HG03045 (cell line): ENCODE data around the gene PRDM10.
"Not testable (repeated sequence)": the region's sequence is repeated elsewhere in the genome, so short reads cannot be mapped to it uniquely, and the experiment has no call there.

Experiments used
- ATAC-seq: cut with Tn5 transposase; IDR thresholded peaks from one replicate; pipeline ENCODE4 v1.9.1; 2021; ENCODE audit warnings: mild to moderate bottlenecking, moderate library complexity; ENCODE audit not compliant: unreplicated experiment

The PRDM10 gene, protein sequence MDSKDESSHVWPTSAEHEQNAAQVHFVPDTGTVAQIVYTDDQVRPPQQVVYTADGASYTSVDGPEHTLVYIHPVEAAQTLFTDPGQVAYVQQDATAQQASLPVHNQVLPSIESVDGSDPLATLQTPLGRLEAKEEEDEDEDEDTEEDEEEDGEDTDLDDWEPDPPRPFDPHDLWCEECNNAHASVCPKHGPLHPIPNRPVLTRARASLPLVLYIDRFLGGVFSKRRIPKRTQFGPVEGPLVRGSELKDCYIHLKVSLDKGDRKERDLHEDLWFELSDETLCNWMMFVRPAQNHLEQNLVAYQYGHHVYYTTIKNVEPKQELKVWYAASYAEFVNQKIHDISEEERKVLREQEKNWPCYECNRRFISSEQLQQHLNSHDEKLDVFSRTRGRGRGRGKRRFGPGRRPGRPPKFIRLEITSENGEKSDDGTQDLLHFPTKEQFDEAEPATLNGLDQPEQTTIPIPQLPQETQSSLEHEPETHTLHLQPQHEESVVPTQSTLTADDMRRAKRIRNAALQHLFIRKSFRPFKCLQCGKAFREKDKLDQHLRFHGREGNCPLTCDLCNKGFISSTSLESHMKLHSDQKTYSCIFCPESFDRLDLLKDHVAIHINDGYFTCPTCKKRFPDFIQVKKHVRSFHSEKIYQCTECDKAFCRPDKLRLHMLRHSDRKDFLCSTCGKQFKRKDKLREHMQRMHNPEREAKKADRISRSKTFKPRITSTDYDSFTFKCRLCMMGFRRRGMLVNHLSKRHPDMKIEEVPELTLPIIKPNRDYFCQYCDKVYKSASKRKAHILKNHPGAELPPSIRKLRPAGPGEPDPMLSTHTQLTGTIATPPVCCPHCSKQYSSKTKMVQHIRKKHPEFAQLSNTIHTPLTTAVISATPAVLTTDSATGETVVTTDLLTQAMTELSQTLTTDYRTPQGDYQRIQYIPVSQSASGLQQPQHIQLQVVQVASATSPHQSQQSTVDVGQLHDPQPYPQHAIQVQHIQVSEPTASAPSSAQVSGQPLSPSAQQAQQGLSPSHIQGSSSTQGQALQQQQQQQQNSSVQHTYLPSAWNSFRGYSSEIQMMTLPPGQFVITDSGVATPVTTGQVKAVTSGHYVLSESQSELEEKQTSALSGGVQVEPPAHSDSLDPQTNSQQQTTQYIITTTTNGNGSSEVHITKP

GRCh38 chr11:130002352-130002845, at the start of gene PRDM10:
PRDM10 (minus strand) TSS chr11:130002835; CDS start chr11:129960964, 41,871 bp downstream.
- peak; percentile 44 for ATAC-seq

- no peak for ATAC-seq
These were observed 48.4 kb upstream of the PRDM10 start for GRCh38 chr11:130051082-130051481.

DNA sequence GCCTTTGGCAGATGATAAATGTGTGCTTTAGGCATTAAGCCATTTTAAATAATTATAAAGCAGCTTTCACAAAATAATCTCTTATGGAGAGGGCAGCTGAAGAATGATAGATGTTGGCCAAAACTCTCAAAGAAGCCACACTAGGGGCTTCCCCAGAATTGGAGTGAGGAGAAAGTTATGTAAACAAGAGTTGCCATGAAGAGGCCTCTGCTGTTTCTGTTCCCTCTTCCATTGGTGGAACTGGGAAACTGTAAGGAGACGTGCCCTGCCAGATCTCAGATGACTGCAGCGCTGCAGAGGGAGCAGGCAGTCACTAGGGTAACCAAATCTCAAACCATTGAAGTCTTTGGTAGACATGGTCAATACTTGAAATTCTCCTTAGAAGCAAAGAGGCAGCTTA, 47.6 kb upstream of the PRDM10 start:
- ATAC-seq, result no peak

- no peak for ATAC-seq
These were observed 46.7 kb upstream of the PRDM10 start for GRCh38 chr11:130049328-130049771.

GRCh38 chr11:130047141-130047540, 44.5 kb upstream of the PRDM10 start:
- ATAC-seq, result no peak

- ATAC-seq, result no peak
These were observed 40.9 kb upstream of the PRDM10 start for GRCh38 chr11:130043575-130043974.

DNA sequence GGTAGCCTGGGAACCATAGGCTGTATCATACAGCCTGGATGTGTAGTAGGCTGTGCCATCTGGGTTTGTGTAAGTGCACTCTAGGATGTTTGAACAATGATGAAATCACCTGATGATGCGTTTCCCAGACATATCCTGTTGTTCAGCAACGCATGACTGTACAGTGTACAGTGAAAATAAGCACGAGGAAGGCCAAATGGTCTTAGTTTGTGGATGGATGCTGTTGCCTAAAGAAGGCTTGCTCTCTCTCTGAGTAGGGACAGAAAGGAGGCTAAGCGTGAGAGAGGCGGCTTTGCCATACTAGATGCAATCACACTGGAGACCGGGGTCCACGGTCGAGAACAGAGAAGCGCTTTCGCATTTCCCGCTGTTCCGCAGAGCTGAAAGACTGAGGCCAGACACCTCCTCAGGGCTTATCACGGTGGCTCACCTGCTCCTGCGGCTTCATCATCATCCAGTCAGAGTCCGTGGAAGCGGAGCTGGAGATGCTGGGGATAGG, 39.5 kb upstream of the PRDM10 start:
- no peak for ATAC-seq

DNA sequence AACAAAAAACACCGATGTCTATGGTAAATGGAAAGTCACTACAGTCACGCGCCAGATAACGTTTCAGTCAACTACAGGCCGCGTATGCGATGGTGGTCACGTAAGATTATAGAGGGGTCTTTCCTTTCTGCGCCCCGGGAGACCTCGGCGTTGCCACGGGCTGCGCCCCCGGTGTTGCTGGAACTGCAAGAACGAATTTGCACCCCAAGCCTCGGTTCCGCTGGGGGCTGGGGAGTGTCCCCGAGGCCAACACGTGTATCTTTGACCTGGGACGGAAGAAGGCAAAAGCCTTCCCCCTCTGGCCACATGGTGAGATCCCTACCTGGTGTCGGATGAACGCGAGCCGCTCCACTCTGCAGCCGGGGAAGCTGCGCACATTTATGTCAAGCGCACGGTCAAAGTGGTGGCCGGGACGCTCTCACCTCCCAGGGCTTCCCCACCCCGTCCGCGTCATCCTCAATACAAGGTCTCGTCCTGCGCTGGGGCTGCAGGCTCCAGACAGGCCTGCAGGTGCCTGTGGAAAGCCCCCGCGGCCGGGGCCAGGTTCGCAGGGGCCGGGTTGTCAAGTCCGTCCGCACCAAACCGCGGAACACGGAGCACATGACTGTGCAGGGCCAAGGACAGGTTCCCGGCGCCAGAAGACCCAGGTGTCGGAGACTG, 37.8 kb upstream of the PRDM10 start:
- ATAC-seq, result no peak

GRCh38 chr11:130037881-130038585, 35.4 kb upstream of the PRDM10 start:
- no peak for ATAC-seq

DNA sequence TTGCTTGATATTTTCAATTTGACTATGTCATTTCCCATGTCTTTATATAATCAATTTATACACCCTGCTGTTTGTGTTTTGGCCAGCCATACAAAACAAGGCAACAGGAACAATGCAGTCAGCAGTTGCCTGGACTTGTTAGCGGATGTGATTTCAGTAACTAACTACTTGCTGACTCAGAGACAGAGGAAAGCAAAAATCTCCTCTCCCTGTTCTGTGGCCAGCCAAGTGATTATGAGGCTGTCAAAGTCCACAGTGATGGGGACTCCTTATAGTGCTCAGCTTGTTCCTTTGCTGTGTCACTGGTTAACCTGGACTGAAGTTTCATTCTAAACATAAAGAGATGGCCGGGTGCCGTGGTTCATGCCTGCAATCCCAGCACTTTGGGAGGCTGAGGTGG, 34.4 kb upstream of the PRDM10 start:
- ATAC-seq, result no peak

DNA sequence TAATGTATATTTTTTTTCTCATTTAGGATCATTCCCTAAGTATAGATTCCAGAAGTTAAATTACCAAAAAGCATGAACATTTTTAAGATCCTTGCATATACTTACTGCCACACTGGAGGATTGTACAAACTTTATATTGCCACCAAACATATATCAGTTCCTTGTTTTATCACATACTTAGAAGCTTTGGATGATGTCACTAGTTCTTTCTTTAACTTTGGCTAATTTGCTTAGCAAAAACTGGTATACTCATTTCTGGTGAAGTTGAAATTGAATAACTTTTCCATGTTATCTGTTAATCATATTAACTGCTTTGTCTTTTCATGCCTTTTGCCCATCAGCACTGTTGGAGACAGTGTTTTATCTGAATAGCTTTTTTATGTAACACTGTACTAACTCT, 31.6 kb upstream of the PRDM10 start:
- ATAC-seq, result no peak

GRCh38 chr11:130032931-130033330, 30.3 kb upstream of the PRDM10 start:
- no peak for ATAC-seq

DNA sequence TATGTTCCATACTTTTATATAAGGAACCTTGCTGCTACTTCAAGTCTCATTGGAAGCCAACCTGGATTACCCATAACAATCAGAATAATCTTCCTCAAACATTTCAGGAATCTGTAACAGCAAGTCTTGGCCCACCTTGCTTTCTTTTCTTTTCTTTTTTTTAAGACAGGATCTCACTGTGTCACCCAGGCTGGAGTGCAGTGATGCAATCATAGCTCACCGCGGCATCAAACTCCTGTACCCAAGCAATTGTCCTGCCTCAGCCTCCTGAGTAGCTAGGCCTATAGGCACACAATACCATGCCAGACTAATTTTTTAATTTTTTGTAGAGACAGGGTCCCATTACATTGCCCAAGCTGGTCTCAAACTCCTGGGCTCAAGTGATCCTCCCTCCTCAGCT, 29.3 kb upstream of the PRDM10 start:
- ATAC-seq, result no peak

GRCh38 chr11:130031056-130031455, 28.4 kb upstream of the PRDM10 start:
- ATAC-seq, result no peak

DNA sequence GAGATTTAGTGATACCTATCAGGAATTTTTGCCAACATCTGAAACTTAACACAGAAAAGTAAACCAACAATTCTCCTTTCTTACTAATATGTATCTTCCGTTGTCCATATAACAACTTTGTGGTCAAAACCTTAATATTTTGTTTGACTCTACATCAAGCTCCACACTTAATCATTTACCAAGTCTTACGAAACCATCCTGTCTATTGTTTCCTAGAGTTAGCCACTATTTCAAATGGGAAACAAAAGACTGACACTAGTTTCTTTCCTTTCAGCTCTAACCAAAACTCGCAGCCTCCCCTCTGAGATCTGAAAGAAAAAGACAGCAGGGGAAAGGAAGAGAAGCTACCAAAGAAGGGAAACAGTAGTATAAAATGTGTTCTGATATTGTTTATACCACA, 26.5 kb upstream of the PRDM10 start:
- no peak for ATAC-seq

GRCh38 chr11:130025371-130025770, 22.7 kb upstream of the PRDM10 start:
- ATAC-seq, result no peak

- no peak for ATAC-seq
These were observed 21.7 kb upstream of the PRDM10 start for GRCh38 chr11:130024361-130024760.

GRCh38 chr11:130023204-130023603, 20.6 kb upstream of the PRDM10 start:
- no peak for ATAC-seq

- ATAC-seq, result no peak
These were observed 20.2 kb upstream of the PRDM10 start for GRCh38 chr11:130022799-130023198.

GRCh38 chr11:130021606-130022005, 19.0 kb upstream of the PRDM10 start:
- not testable (repeated sequence) for ATAC-seq
